Prostate gland (tissue), 2 donors: Measurements from ENCODE around the gene C2orf72.

Source experiments
- POLR2A ChIP-seq: fragments of 450-650 bp; IDR thresholded peaks from one replicate; pipeline ENCODE4 v1.6.1; 2016; ENCODE audit warnings: antibody characterized with exemption, mild to moderate bottlenecking
- POLR2AphosphoS5 ChIP-seq: sonication (generic); formaldehyde crosslinking; IDR thresholded peaks from one replicate; pipeline ENCODE4 v1.6.1; 2017; ENCODE audit warnings: antibody characterized with exemption
- TF ChIP-seq, protein P1 (sequence below), 4 experiments: fragments of 200-600 bp in 2 of 4; fragments of 450-650 bp in 2 of 4; sonication (generic) in 2 of 4; IDR thresholded peaks; 1 replicate in 3 of 4; 2 replicates in 1 of 4; pipeline ENCODE4 v1.5.1; 2016 to 2019; ENCODE audit warnings: antibody characterized with exemption in 4 of 4, mild to moderate bottlenecking in 2 of 4, moderate library complexity in 2 of 4

DNA sequence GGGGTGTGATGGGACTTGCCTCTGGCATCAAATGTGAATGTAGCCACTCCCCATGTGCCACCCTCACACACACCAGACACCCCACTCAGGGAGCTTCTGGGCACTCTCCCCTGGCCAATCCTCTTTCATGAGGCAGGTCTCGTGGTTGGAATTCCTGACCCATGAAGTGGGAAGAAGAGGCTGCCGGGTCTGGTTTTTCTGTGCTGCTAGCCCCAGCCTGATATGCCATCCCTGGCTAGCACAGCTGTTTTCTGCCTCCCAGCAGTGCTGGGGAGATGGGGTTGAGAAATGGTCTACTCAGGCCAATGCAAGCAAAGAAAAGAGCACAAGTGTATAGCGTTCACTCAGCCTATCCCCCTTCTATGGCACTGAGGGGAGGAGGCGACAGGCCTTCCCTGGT, 1.2 kb upstream of the C2orf72 start:
- TF ChIP-seq POLR2A (no peak), POLR2AphosphoS5 (no peak)
- TF ChIP-seq, protein P1, sequence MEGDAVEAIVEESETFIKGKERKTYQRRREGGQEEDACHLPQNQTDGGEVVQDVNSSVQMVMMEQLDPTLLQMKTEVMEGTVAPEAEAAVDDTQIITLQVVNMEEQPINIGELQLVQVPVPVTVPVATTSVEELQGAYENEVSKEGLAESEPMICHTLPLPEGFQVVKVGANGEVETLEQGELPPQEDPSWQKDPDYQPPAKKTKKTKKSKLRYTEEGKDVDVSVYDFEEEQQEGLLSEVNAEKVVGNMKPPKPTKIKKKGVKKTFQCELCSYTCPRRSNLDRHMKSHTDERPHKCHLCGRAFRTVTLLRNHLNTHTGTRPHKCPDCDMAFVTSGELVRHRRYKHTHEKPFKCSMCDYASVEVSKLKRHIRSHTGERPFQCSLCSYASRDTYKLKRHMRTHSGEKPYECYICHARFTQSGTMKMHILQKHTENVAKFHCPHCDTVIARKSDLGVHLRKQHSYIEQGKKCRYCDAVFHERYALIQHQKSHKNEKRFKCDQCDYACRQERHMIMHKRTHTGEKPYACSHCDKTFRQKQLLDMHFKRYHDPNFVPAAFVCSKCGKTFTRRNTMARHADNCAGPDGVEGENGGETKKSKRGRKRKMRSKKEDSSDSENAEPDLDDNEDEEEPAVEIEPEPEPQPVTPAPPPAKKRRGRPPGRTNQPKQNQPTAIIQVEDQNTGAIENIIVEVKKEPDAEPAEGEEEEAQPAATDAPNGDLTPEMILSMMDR (IDR thresholded peaks at IDR 0.05): no peak
